Inflammatory macrophage treated with lipopolysaccharide for 1 hour (primary cell): ENCODE measurements around the gene EPHB2.

ENCODE experiments used
- DNase-seq, 2 donors: peaks; one replicate each; pipeline ENCODE4 v3.0.0-alpha.2; 2020 to 2022

Gene EPHB2

GRCh38 chr1:22804969-22805671 is 94.5 kb downstream of the EPHB2 start:
- DNase-seq, result no peak

- DNase-seq, result no peak
These were observed 95.0 kb downstream of the EPHB2 start for GRCh38 chr1:22805672-22806038.

GRCh38 chr1:22806584-22806983 is 95.9 kb downstream of the EPHB2 start:
- no peak for DNase-seq

- DNase-seq, result no peak
These were observed 96.7 kb downstream of the EPHB2 start for GRCh38 chr1:22807340-22807739.

GRCh38 chr1:22808186-22808675 is 97.6 kb downstream of the EPHB2 start:
- DNase-seq, result no peak

GRCh38 chr1:22808676-22809483 is 98.2 kb downstream of the EPHB2 start:
- DNase-seq, result no peak

- no peak for DNase-seq
These were observed 99.1 kb downstream of the EPHB2 start for GRCh38 chr1:22809783-22810182.

GRCh38 chr1:22810378-22810777 is 99.7 kb downstream of the EPHB2 start:
- DNase-seq, result peak in 1 of 2 donors; percentile 44

GRCh38 chr1:22812092-22812880 is 101.6 kb downstream of the EPHB2 start:
- no peak for DNase-seq

- no peak for DNase-seq
These were observed 102.6 kb downstream of the EPHB2 start for GRCh38 chr1:22812993-22813790.

- no peak for DNase-seq
These were observed 103.8 kb downstream of the EPHB2 start for GRCh38 chr1:22814176-22815042.

GRCh38 chr1:22815043-22815365 is 104.4 kb downstream of the EPHB2 start:
- DNase-seq, result no peak

- no peak for DNase-seq
These were observed 104.9 kb downstream of the EPHB2 start for GRCh38 chr1:22815421-22816066.

GRCh38 chr1:22816067-22816775 is 105.6 kb downstream of the EPHB2 start:
- DNase-seq, result no peak

GRCh38 chr1:22816803-22817202 is 106.2 kb downstream of the EPHB2 start:
- DNase-seq, result no peak

- DNase-seq, result no peak
These were observed 106.8 kb downstream of the EPHB2 start for GRCh38 chr1:22817462-22817861.

- no peak for DNase-seq
These were observed 107.6 kb downstream of the EPHB2 start for GRCh38 chr1:22818061-22818770.

GRCh38 chr1:22819361-22819760 is 108.7 kb downstream of the EPHB2 start:
- no peak for DNase-seq

- no peak for DNase-seq
These were observed 110.4 kb downstream of the EPHB2 start for GRCh38 chr1:22821027-22821426.

- no peak for DNase-seq
These were observed 111.7 kb downstream of the EPHB2 start for GRCh38 chr1:22822371-22822770.
